ENCODE measurements around the gene TNFRSF9.
"Not testable (repeated sequence)": the region's sequence is repeated elsewhere in the genome, so short reads cannot be mapped to it uniquely, and the experiment has no call there.

Gene TNFRSF9

GRCh38 chr1:7940745-7941436, at the start of gene TNFRSF9:
TNFRSF9 (minus strand) TSS chr1:7940839; CDS start chr1:7939994, 845 bp downstream.
- DNase-seq (ENCODE audit: low read depth, low spot score), result peak; percentile 67

GRCh38 chr1:7989762-7990428, 49.3 kb upstream of the TNFRSF9 start:
- DNase-seq (ENCODE audit: low read depth, low spot score), result no peak

GRCh38 chr1:7988576-7988975, 47.9 kb upstream of the TNFRSF9 start:
- no peak for DNase-seq (ENCODE audit: low read depth, low spot score)

- DNase-seq (ENCODE audit: low read depth, low spot score), result no peak
These were observed 46.9 kb upstream of the TNFRSF9 start for GRCh38 chr1:7987528-7987927.

- no peak for DNase-seq (ENCODE audit: low read depth, low spot score)
These were observed 45.4 kb upstream of the TNFRSF9 start for GRCh38 chr1:7985851-7986612.

- no peak for DNase-seq (ENCODE audit: low read depth, low spot score)
These were observed 44.2 kb upstream of the TNFRSF9 start for GRCh38 chr1:7984811-7985210.

GRCh38 chr1:7983086-7983778, 42.6 kb upstream of the TNFRSF9 start:
- no peak for DNase-seq (ENCODE audit: low read depth, low spot score)

GRCh38 chr1:7980984-7981383, 40.3 kb upstream of the TNFRSF9 start:
- no peak for DNase-seq (ENCODE audit: low read depth, low spot score)

- DNase-seq (ENCODE audit: low read depth, low spot score), result no peak
These were observed 34.7 kb upstream of the TNFRSF9 start for GRCh38 chr1:7975212-7975865.

GRCh38 chr1:7973086-7973485, 32.4 kb upstream of the TNFRSF9 start:
- DNase-seq (ENCODE audit: low read depth, low spot score), result no peak

GRCh38 chr1:7972285-7972684, 31.6 kb upstream of the TNFRSF9 start:
- DNase-seq (ENCODE audit: low read depth, low spot score), result no peak

- DNase-seq (ENCODE audit: low read depth, low spot score), result no peak
These were observed 30.4 kb upstream of the TNFRSF9 start for GRCh38 chr1:7971024-7971423.

GRCh38 chr1:7970246-7970645, 29.6 kb upstream of the TNFRSF9 start:
- DNase-seq (ENCODE audit: low read depth, low spot score), result no peak

- no peak for DNase-seq (ENCODE audit: low read depth, low spot score)
These were observed 27.0 kb upstream of the TNFRSF9 start for GRCh38 chr1:7967651-7968050.

GRCh38 chr1:7967196-7967595, 26.6 kb upstream of the TNFRSF9 start:
- DNase-seq (ENCODE audit: low read depth, low spot score), result no peak

GRCh38 chr1:7964476-7964875, 23.8 kb upstream of the TNFRSF9 start:
- no peak for DNase-seq (ENCODE audit: low read depth, low spot score)

GRCh38 chr1:7963841-7964240, 23.2 kb upstream of the TNFRSF9 start:
- not testable (repeated sequence) for DNase-seq (ENCODE audit: low read depth, low spot score)

- DNase-seq (ENCODE audit: low read depth, low spot score), result not testable (repeated sequence)
These were observed 22.7 kb upstream of the TNFRSF9 start for GRCh38 chr1:7963378-7963730.

GRCh38 chr1:7962636-7963377, 22.2 kb upstream of the TNFRSF9 start:
- no peak for DNase-seq (ENCODE audit: low read depth, low spot score)

GRCh38 chr1:7962014-7962335, 21.3 kb upstream of the TNFRSF9 start:
- no peak for DNase-seq (ENCODE audit: low read depth, low spot score)

Measured in activated naive CD8-positive, alpha-beta T cell treated with anti-CD3 and anti-CD28 coated beads, Interleukin-2, amount 50 U/mL, for 16 hours (primary cell).